HG03565 (cell line): ENCODE results near the gene COL9A2.

Source experiments
- ATAC-seq: cut with Tn5 transposase; IDR thresholded peaks from one replicate; pipeline ENCODE4 v1.9.1; 2021; ENCODE audit warnings: mild to moderate bottlenecking, moderate library complexity; ENCODE audit not compliant: unreplicated experiment

The COL9A2 gene

GRCh38 chr1:40318970-40319621 is 2.0 kb upstream of the COL9A2 start:
- no peak for ATAC-seq

GRCh38 chr1:40318476-40318875 is 1.4 kb upstream of the COL9A2 start:
- ATAC-seq = no peak

- no peak for ATAC-seq
These were observed 448 bp upstream of the COL9A2 start for GRCh38 chr1:40317394-40318074.

GRCh38 chr1:40315795-40316594 is 1.1 kb downstream of the COL9A2 start:
- ATAC-seq = no peak

- peak; percentile 37 for ATAC-seq
These were observed 1.8 kb downstream of the COL9A2 start for GRCh38 chr1:40315239-40315794.

GRCh38 chr1:40314721-40315238 is 2.3 kb downstream of the COL9A2 start:
- ATAC-seq = no peak

- ATAC-seq = no peak
These were observed 2.9 kb downstream of the COL9A2 start for GRCh38 chr1:40313958-40314720.

GRCh38 chr1:40313329-40313957 is 3.6 kb downstream of the COL9A2 start:
- ATAC-seq = no peak

GRCh38 chr1:40312238-40313205 is 4.6 kb downstream of the COL9A2 start:
- ATAC-seq = no peak

GRCh38 chr1:40311692-40312091 is 5.4 kb downstream of the COL9A2 start:
- no peak for ATAC-seq

- no peak for ATAC-seq
These were observed 6.0 kb downstream of the COL9A2 start for GRCh38 chr1:40310983-40311642.

GRCh38 chr1:40310129-40310461 is 7.0 kb downstream of the COL9A2 start:
- no peak for ATAC-seq

GRCh38 chr1:40309374-40310128 is 7.5 kb downstream of the COL9A2 start:
- no peak for ATAC-seq

GRCh38 chr1:40308036-40308727 is 8.9 kb downstream of the COL9A2 start:
- no peak for ATAC-seq

GRCh38 chr1:40307186-40307585 is 9.9 kb downstream of the COL9A2 start:
- no peak for ATAC-seq

- ATAC-seq = no peak
These were observed 10.8 kb downstream of the COL9A2 start for GRCh38 chr1:40306296-40306695.

- ATAC-seq = no peak
These were observed 11.2 kb downstream of the COL9A2 start for GRCh38 chr1:40305871-40306270.
